ENCODE results near the gene KCNG2.

Gene KCNG2

DNA sequence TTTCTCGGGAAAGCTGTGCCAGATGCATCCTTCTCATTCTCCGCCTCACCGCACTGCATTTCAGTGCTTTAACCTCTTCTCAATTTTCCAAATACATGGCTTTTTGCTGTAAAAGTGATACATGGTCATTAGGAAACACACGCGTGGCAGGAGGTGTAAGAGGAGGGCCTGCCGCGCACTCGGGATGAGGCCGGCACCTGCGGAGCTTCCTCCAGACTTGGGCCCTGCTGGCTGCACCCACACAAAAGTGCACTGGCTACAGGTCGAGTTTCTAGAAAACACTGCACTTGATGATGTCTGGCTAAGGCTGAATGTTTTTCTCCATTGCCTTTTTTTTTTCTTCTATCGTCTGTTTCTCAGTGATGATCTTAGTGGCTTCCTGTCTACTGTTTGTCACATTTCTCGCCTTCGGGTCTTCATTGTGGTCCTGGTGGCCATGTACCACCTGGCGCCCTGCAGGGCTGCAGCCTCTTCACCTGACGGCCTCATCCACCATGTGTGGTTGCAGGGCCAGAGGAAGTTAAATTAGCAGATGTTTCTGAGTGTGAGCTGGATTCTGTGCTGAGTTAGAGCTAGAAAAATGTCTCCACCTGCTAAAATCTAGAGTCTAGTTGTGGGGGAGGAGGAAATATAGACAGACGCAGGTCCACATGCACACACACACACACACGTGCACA, 7.6 kb downstream of the KCNG2 start:
- DNase-seq (ENCODE audit: low spot score), result no peak
- peaks cover 6% of the 10 kb centered on the region for H3K27me3 Mint-ChIP-seq (ENCODE audit: low read depth)
- H3K4me3 Mint-ChIP-seq, result no peak overlapping the region
- H3K9me3 Mint-ChIP-seq, result no peaks in the 10 kb centered on the region
- peaks cover 3% of the 10 kb centered on the region for H3K4me1 Mint-ChIP-seq (ENCODE audit: low read depth)
- no peak overlapping the region for H3K27ac Mint-ChIP-seq
- H3K36me3 Mint-ChIP-seq (ENCODE audit: low read depth), result no peaks in the 10 kb centered on the region

DNA sequence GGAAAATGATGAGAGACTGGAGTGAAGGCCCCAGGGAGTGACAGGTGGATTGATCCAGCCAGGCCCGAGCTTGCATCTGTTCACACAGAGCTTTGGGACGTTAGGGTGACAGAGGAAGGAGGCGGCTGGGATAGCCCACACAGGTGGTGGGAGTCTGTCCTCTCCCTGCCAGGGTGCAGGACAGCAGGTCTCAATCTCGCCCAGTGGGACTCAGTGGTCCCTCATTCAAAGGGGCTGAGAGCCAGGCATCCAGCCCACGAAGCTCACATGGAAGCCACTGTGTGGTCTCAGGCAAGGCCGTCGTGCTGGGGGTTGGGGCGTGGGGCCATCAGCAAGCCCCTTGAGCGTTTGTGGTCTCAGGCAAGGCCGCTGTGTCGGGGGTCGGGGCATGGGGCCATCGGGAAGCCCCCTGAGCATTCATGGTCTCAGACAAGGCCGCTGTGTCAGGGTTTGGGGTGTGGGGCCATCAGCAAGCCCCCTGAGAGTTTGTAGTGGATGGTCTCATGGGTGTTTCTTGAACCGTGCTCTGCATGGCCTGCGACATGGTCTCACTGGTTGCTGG, 8.3 kb downstream of the KCNG2 start:
- Mint-ChIP-seq H3K36me3 (ENCODE audit: low read depth) (no peaks in the 10 kb centered on the region), H3K4me1 (ENCODE audit: low read depth) (peaks cover 3% of the 10 kb centered on the region), H3K27me3 (ENCODE audit: low read depth) (peaks cover 2% of the 10 kb centered on the region), H3K27ac (no peak overlapping the region), H3K4me3 (no peak overlapping the region), H3K9me3 (no peaks in the 10 kb centered on the region)
- no peak for DNase-seq (ENCODE audit: low spot score)

DNA sequence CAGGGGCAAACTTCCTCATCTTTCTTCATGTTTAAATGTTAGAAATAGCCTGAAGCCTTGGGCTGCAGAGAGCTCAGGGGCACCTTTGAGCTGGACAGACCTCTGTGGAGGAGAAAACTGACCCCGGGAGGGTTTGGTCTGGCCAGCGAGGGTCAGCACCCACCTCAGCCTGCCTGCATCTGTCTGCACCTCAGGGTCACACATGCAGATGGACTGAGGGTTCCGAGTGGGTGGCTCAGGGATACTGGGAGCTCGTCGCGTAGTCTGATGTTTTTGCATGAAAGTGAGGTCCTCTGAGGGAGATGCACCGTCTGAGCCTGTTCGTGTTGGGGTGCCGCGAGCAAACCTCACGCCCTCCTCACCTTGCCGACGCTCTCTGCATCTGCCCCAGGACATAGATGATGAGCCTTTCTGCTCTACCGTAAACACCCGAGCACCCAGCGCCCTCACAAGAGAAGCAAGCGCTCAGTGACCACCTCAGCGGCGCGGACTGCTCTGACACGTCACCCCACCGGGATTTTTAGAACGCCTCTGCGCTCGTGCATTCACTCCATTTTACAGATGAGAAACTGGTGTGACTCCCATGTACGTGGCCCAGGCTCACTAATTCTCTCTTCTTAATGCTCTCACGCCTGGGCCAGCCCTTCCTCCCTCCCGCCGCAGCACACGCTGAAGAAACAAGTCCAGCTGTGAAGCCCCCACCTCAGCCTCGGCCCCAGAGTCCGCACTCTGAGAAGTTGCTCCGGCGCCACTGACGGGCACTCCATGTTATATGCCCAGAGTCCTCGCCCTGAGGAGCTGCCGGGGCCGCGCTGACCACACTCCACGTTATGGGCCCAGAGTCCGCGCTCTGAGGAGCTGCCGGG, 9.5 kb downstream of the KCNG2 start:
- Mint-ChIP-seq H3K36me3 (ENCODE audit: low read depth) (no peaks in the 10 kb centered on the region), H3K9me3 (no peaks in the 10 kb centered on the region), H3K27ac (no peak overlapping the region), H3K4me3 (no peak overlapping the region), H3K27me3 (ENCODE audit: low read depth) (peaks cover 8% of the 10 kb centered on the region), H3K4me1 (ENCODE audit: low read depth) (peaks cover 3% of the 10 kb centered on the region)
- no peak for DNase-seq (ENCODE audit: low spot score)

GRCh38 chr18:79809482-79810192, 11.9 kb downstream of the KCNG2 start:
- H3K4me3 Mint-ChIP-seq, result no peak overlapping the region
- no peaks in the 10 kb centered on the region for H3K36me3 Mint-ChIP-seq (ENCODE audit: low read depth)
- no peak for DNase-seq (ENCODE audit: low spot score)
- peaks cover 3% of the 10 kb centered on the region for H3K4me1 Mint-ChIP-seq (ENCODE audit: low read depth)
- H3K27me3 Mint-ChIP-seq (ENCODE audit: low read depth), result peaks cover 6% of the 10 kb centered on the region
- H3K9me3 Mint-ChIP-seq, result no peaks in the 10 kb centered on the region
- H3K27ac Mint-ChIP-seq, result no peak overlapping the region

- H3K36me3 Mint-ChIP-seq (ENCODE audit: low read depth), result no peaks in the 10 kb centered on the region
- no peak for DNase-seq (ENCODE audit: low spot score)
- H3K9me3 Mint-ChIP-seq, result no peaks in the 10 kb centered on the region
- H3K27ac Mint-ChIP-seq, result no peak overlapping the region
- H3K27me3 Mint-ChIP-seq (ENCODE audit: low read depth), result peaks cover 6% of the 10 kb centered on the region
- no peak overlapping the region for H3K4me3 Mint-ChIP-seq
- H3K4me1 Mint-ChIP-seq (ENCODE audit: low read depth), result no peaks in the 10 kb centered on the region
These were observed 14.3 kb downstream of the KCNG2 start for GRCh38 chr18:79812052-79812451.

DNA sequence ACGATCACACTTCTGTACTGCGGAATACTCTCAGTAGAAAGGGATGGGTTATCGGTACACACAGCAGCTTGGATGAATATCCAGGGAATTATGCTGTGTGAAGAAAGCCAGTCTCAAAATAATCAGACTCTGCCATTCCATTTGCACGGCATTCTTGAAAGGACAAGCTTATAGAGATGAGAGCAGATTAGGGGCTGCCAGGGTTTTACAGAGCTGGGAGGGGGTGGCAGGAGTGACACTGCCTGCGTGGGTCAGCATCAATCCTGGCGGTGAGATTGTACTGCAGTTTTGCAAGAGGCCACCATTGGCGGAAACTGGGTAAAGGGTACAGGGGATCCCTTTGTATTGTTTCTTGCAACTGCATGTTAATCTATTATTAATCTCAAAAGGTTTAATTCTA, 16.6 kb downstream of the KCNG2 start:
- H3K36me3 Mint-ChIP-seq (ENCODE audit: low read depth), result no peaks in the 10 kb centered on the region

DNA sequence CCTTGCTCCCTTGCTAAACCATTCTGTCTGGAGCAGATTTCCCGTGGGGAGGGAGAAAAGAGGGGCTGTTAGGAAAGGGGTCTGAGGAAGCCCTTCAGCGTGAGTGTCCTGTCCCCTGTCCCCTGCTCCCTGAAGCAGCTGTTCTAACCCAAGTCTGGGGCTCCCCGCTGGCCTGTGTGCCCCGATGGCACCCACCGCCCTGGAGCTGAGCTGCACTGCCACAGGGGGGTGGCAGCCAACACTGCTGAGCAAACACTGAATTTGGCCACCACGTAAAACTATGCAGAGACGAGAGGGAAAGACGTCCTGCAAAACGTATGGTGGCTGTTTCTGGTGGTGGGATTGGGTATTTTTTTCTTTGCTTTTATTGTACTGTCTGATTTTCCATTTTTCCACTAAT, 17.9 kb downstream of the KCNG2 start:
- no peaks in the 10 kb centered on the region for H3K36me3 Mint-ChIP-seq (ENCODE audit: low read depth)
- no peak overlapping the region for H3K4me3 Mint-ChIP-seq
- no peak for DNase-seq (ENCODE audit: low spot score)
- H3K27ac Mint-ChIP-seq, result no peak overlapping the region
- H3K4me1 Mint-ChIP-seq (ENCODE audit: low read depth), result peaks cover 5% of the 10 kb centered on the region
- no peaks in the 10 kb centered on the region for H3K9me3 Mint-ChIP-seq
- peaks cover 13% of the 10 kb centered on the region for H3K27me3 Mint-ChIP-seq (ENCODE audit: low read depth)

More for the DNA sequence above, 16.6 kb downstream of the KCNG2 start:
- no peak overlapping the region for H3K4me3 Mint-ChIP-seq
- H3K9me3 Mint-ChIP-seq, result no peaks in the 10 kb centered on the region
- DNase-seq (ENCODE audit: low spot score), result no peak
- H3K27me3 Mint-ChIP-seq (ENCODE audit: low read depth), result peaks cover 6% of the 10 kb centered on the region
- H3K27ac Mint-ChIP-seq, result no peak overlapping the region
- no peaks in the 10 kb centered on the region for H3K4me1 Mint-ChIP-seq (ENCODE audit: low read depth)

GRCh38 chr18:79816092-79816491, 18.4 kb downstream of the KCNG2 start:
- no peak for DNase-seq (ENCODE audit: low spot score)
- Mint-ChIP-seq H3K36me3 (ENCODE audit: low read depth) (no peaks in the 10 kb centered on the region), H3K9me3 (no peaks in the 10 kb centered on the region), H3K27ac (no peak overlapping the region), H3K4me3 (no peak overlapping the region), H3K4me1 (ENCODE audit: low read depth) (peaks cover 5% of the 10 kb centered on the region), H3K27me3 (ENCODE audit: low read depth) (peaks cover 13% of the 10 kb centered on the region)

- H3K36me3 Mint-ChIP-seq (ENCODE audit: low read depth), result no peaks in the 10 kb centered on the region
- H3K27ac Mint-ChIP-seq, result no peak overlapping the region
- peaks cover 5% of the 10 kb centered on the region for H3K4me1 Mint-ChIP-seq (ENCODE audit: low read depth)
- no peak for DNase-seq (ENCODE audit: low spot score)
- H3K4me3 Mint-ChIP-seq, result no peak overlapping the region
- peaks cover 7% of the 10 kb centered on the region for H3K27me3 Mint-ChIP-seq (ENCODE audit: low read depth)
- H3K9me3 Mint-ChIP-seq, result no peaks in the 10 kb centered on the region
These were observed 19.4 kb downstream of the KCNG2 start for GRCh38 chr18:79816981-79817606.

DNA sequence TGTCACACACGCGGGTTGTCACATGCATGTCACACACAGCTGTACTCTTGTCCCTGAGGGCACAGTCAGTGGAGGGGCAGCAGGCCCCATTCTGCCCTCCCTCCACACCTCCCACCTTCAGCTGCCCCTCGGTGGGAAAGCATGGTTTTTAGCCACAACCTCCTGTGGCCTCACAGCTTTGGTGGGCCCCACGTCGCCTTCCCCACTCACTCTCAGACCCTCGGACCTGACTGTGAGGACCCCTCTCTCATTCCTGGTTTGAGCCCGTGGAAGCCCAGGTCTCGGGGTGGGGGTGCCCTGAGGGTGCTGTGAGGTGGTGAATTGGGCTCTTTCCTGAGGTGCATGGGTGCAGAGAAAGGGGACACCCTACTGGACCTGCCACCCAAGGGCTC, 19.9 kb downstream of the KCNG2 start:
- H3K27ac Mint-ChIP-seq, result no peak overlapping the region

DNA sequence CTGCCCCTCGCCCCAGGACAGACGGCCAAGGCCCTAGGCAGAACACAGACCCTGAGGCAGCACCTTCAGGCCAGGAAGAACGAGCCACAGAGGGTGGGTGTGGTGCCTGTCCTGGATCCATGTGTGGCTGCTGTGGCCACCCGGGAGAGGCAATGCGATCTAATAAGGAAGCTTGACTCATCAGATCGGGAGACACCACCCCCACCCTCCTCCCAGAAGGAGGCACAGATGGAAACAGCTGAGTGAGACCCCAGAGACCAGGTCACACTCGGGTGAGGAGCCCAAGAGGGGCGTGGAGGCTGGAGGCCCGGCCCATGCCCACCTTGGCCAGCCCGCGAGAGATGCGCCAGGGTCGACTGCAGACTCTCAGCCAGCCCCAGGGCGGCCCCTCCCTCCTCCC, 20.3 kb downstream of the KCNG2 start:
- no peak for DNase-seq (ENCODE audit: low spot score)
- H3K4me3 Mint-ChIP-seq, result no peak overlapping the region
- H3K4me1 Mint-ChIP-seq (ENCODE audit: low read depth), result peaks cover 5% of the 10 kb centered on the region
- H3K9me3 Mint-ChIP-seq, result no peaks in the 10 kb centered on the region
- no peak overlapping the region for H3K27ac Mint-ChIP-seq
- H3K27me3 Mint-ChIP-seq (ENCODE audit: low read depth), result peaks cover 7% of the 10 kb centered on the region
- H3K36me3 Mint-ChIP-seq (ENCODE audit: low read depth), result no peaks in the 10 kb centered on the region

More for the DNA sequence above, 19.9 kb downstream of the KCNG2 start:
- peaks cover 7% of the 10 kb centered on the region for H3K27me3 Mint-ChIP-seq (ENCODE audit: low read depth)
- H3K36me3 Mint-ChIP-seq (ENCODE audit: low read depth), result no peaks in the 10 kb centered on the region
- no peaks in the 10 kb centered on the region for H3K9me3 Mint-ChIP-seq
- peaks cover 5% of the 10 kb centered on the region for H3K4me1 Mint-ChIP-seq (ENCODE audit: low read depth)
- H3K4me3 Mint-ChIP-seq, result no peak overlapping the region
- no peak for DNase-seq (ENCODE audit: low spot score)

DNA sequence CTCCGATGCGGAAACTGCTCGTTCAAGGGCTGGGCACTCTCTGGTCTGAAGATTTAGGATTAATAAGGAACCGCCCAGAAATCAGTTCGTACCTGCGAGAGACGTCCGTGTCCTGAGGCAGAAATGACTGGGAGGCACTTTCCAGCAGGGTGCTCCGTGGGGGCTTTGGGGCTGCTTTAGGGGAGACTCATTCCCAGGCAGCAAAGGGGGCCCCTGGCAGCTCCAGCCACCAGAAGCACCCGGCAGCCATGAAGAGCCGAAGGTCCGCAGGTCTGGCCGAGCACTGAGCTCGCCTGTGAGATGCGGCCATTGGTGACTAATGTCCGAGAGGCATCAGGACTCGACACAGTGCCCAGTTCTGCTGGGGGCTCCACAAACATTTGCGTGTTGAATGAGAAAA, 20.9 kb downstream of the KCNG2 start:
- no peaks in the 10 kb centered on the region for H3K9me3 Mint-ChIP-seq
- H3K27ac Mint-ChIP-seq, result no peak overlapping the region
- no peaks in the 10 kb centered on the region for H3K36me3 Mint-ChIP-seq (ENCODE audit: low read depth)
- DNase-seq (ENCODE audit: low spot score), result no peak
- peaks cover 5% of the 10 kb centered on the region for H3K4me1 Mint-ChIP-seq (ENCODE audit: low read depth)
- no peak overlapping the region for H3K4me3 Mint-ChIP-seq
- peaks cover 7% of the 10 kb centered on the region for H3K27me3 Mint-ChIP-seq (ENCODE audit: low read depth)

DNA sequence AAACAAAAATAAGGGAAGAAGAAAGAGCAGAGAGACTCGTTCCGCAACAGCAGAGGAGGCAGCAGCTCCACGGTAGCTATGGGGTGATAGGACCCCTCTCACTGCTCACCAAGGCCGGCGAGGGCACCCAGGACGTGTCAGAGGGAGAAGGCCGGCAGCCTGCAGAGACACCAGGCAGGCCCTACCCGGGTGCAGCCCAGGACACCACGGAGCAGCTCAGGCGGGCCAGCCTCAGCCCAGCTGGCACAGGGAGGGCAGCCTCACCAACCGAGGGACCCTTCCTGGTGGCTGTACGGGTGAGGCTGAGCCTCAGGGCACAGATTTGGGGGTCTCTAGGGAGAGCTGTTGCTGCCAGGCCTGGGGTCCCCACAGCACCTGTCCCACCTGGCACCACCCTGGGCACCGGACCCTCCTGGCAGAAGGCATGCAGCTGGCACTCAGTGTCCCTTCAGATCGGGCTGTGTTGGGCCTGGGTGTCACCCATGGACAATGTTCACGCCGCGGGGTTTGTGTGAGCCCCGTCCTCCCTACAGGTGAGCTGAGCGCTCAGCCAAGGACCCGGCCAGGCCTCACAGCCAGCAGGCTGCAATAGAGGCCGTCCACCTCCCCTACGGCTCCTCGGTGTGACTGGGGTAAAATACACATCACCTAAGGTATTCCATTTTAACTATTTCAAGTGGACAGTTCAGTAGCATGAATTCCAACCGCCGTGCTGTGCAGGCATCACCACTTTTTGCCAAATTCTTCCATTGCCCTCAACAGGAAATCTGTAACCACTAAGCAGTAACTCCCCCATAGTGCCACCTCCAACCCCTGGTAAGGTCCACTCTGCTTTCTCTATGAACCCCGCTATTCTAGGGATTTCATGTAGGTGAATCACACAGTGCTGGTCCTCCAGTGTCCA, 21.6 kb downstream of the KCNG2 start:
- H3K27me3 Mint-ChIP-seq (ENCODE audit: low read depth), result peaks cover 7% of the 10 kb centered on the region
- no peak overlapping the region for H3K27ac Mint-ChIP-seq
- no peaks in the 10 kb centered on the region for H3K36me3 Mint-ChIP-seq (ENCODE audit: low read depth)
- peaks cover 5% of the 10 kb centered on the region for H3K4me1 Mint-ChIP-seq (ENCODE audit: low read depth)
- no peak overlapping the region for H3K4me3 Mint-ChIP-seq
- DNase-seq (ENCODE audit: low spot score), result no peak
- H3K9me3 Mint-ChIP-seq, result no peaks in the 10 kb centered on the region
